ENCODE data around the gene AMIGO1.
"Not testable (repeated sequence)": the region's sequence is repeated elsewhere in the genome, so short reads cannot be mapped to it uniquely, and the experiment has no call there.

AMIGO1 gene

GRCh38 chr1:109482242-109482641, 27.3 kb downstream of the AMIGO1 start:
- no peak for DNase-seq

GRCh38 chr1:109481646-109482045, 27.9 kb downstream of the AMIGO1 start:
- DNase-seq, result peak; percentile 11

- no peak for DNase-seq
These were observed 29.6 kb downstream of the AMIGO1 start for GRCh38 chr1:109479901-109480300.

GRCh38 chr1:109479311-109479710, 30.2 kb downstream of the AMIGO1 start:
- DNase-seq, result no peak

GRCh38 chr1:109478806-109479205, 30.7 kb downstream of the AMIGO1 start:
- no peak for DNase-seq

- no peak for DNase-seq
These were observed 31.7 kb downstream of the AMIGO1 start for GRCh38 chr1:109477821-109478220.

GRCh38 chr1:109476825-109477224, 32.7 kb downstream of the AMIGO1 start:
- no peak for DNase-seq

- DNase-seq, result no peak
These were observed 34.3 kb downstream of the AMIGO1 start for GRCh38 chr1:109475261-109475660.

- DNase-seq, result no peak
These were observed 34.8 kb downstream of the AMIGO1 start for GRCh38 chr1:109474697-109475096.

GRCh38 chr1:109473284-109474057, 36.1 kb downstream of the AMIGO1 start:
- not testable (repeated sequence) for DNase-seq

- DNase-seq, result no peak
These were observed 36.7 kb downstream of the AMIGO1 start for GRCh38 chr1:109472779-109473178.

GRCh38 chr1:109470245-109470644, 39.3 kb downstream of the AMIGO1 start:
- DNase-seq, result no peak

- no peak for DNase-seq
These were observed 40.6 kb downstream of the AMIGO1 start for GRCh38 chr1:109468903-109469302.

- DNase-seq, result no peak
These were observed 41.5 kb downstream of the AMIGO1 start for GRCh38 chr1:109468061-109468460.

- DNase-seq, result no peak
These were observed 42.2 kb downstream of the AMIGO1 start for GRCh38 chr1:109467301-109467777.

- DNase-seq, result no peak
These were observed 42.9 kb downstream of the AMIGO1 start, which contains the start of gene SYPL2 for GRCh38 chr1:109466452-109467300. SYPL2 (plus strand) TSS chr1:109466546; CDS start chr1:109466844, 298 bp downstream.

GRCh38 chr1:109466125-109466451, 43.4 kb downstream of the AMIGO1 start:
- DNase-seq, result no peak

GRCh38 chr1:109457819-109458218, 51.7 kb downstream of the AMIGO1 start:
- no peak for DNase-seq

GRCh38 chr1:109454497-109455133, 54.9 kb downstream of the AMIGO1 start:
- DNase-seq, result no peak
